ENCODE measurements around the gene CPNE6. TPM values are rescaled to one million over a fixed set of nuclear protein-coding genes. Genes with fewer than 3 reads are reported as not detected.
"Not testable (repeated sequence)": the region's sequence is repeated elsewhere in the genome, so short reads cannot be mapped to it uniquely, and the experiment has no call there.

The CPNE6 gene
- not detected in 2 replicates for total RNA-seq (2021)
- Bru-seq, nascent RNA: not detected
- BruChase-seq, experiment 1, labeled RNA remaining after a 2-hour chase: not detected
- not detected for BruChase-seq, experiment 2, labeled RNA remaining after a 6-hour chase
- long read RNA-seq: 0 reads

DNA sequence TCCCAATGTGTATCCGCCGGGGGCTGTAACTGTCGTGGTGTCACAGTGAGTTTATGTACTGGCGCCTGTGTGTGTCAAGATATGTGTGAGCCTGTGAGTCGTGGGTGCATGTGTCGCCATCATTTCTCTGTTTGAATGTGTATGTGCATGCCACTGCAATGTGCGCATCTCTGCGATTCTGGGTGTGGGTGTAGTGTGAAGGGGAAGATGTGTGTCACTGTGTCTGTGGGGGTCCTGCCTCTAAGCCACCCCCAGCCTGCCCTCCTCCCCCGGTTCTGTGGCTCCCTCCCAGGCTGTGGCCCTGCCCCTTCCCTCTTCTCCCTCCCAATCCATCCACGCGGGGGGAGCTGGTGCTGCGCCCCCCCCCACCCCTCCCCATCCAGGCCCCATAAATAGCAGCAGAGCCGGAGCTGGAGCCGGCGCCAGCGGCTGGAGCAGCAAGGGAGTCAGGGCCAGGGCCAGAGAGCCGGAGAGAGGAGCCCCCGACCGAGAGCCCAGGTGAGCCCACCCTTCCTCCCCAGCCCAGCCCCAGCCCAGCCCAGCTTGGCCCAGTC lies at the start of gene CPNE6:
TSS of gene CPNE6 (plus strand) at position 419 of the 554 bp plus-strand sequence. CDS start 1,375 bp downstream, outside the sequence.
- no peaks in the 10 kb centered on the region for H4K20me1 ChIP-seq (ENCODE audit: insufficient read depth)
- CTCF ChIA-PET: no interaction called here
- BruUV-seq (replicated peaks): no TSS peak
- H3K4me2 ChIP-seq: no peak within 1 kb of the TSS
- no peaks in the 10 kb centered on the region for H3K9me2 ChIP-seq (ENCODE audit: insufficient read depth)
- H3K27me3 ChIP-seq (ENCODE audit: insufficient read depth, low read depth): peaks cover 13% of the 10 kb centered on the region
- TF ChIP-seq CTCF (conservative IDR thresholded peaks at IDR 0.05) (no peak), EZH2 (IDR thresholded peaks at IDR 0.05; ENCODE audit: low read depth) (no peak)
- intact Hi-C loops (cut with micrococcal nuclease; ENCODE audit: unreplicated experiment): no loop called here
- DNase-seq: no peak
- POLR2A ChIA-PET (ENCODE audit: unreplicated experiment): no interaction called here
- H3K36me3 ChIP-seq (ENCODE audit: low read depth): no peaks in the 10 kb centered on the region
- no peaks in the 10 kb centered on the region for H3K79me2 ChIP-seq (ENCODE audit: low read depth)
- no peak within 1 kb of the TSS for H3K27ac ChIP-seq
- no peaks in the 10 kb centered on the region for H3F3A ChIP-seq (ENCODE audit: insufficient read depth, low read depth)
- no peak within 1 kb of the TSS for H2AFZ ChIP-seq
- no peaks in the 10 kb centered on the region for H3K4me1 ChIP-seq (replicated peaks; ENCODE audit: insufficient read depth)
- H3K9me3 ChIP-seq (ENCODE audit: insufficient read depth, low read depth): no peaks in the 10 kb centered on the region
- no peak within 1 kb of the TSS for H3K4me3 ChIP-seq

- DNase-seq; intact Hi-C loops (cut with micrococcal nuclease; ENCODE audit: unreplicated experiment); CTCF ChIA-PET; H4K20me1 ChIP-seq (ENCODE audit: insufficient read depth); POLR2A ChIA-PET (ENCODE audit: unreplicated experiment); H3K27me3 ChIP-seq (ENCODE audit: insufficient read depth, low read depth); H3K79me2 ChIP-seq (ENCODE audit: low read depth); H3K4me3 ChIP-seq; H3K9me3 ChIP-seq (ENCODE audit: insufficient read depth, low read depth); H3F3A ChIP-seq (ENCODE audit: insufficient read depth, low read depth); H3K4me1 ChIP-seq (replicated peaks; ENCODE audit: insufficient read depth); H3K4me2 ChIP-seq; H2AFZ ChIP-seq; BruUV-seq (replicated peaks); H3K36me3 ChIP-seq (ENCODE audit: low read depth); H3K27ac ChIP-seq; H3K9me2 ChIP-seq (ENCODE audit: insufficient read depth): not testable (repeated sequence)
Observed at GRCh38 chr14:24024939-24025418, 46.4 kb upstream of the CPNE6 start.

DNA sequence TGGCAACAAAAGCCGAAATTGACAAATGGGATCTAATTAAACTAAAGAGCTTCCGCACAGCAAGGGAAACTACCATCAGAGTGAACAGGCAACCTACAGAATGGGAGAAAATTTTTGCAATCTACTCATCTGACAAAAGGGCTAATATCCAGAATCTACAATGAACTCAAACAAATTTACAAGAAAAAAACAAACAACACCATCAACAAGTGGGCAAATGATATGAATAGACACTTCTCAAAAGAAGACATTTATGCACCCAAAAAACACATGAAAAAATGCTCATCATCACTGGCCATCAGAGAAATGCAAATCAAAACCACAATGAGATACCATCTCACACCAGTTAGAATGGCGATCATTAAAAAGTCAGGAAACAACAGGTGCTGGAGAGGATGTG lies 41.7 kb upstream of the CPNE6 start:
- H4K20me1 ChIP-seq (ENCODE audit: insufficient read depth); H3K79me2 ChIP-seq (ENCODE audit: low read depth); H2AFZ ChIP-seq; H3K36me3 ChIP-seq (ENCODE audit: low read depth); intact Hi-C loops (cut with micrococcal nuclease; ENCODE audit: unreplicated experiment); CTCF ChIA-PET; H3K27ac ChIP-seq; H3K27me3 ChIP-seq (ENCODE audit: insufficient read depth, low read depth); H3K4me1 ChIP-seq (replicated peaks; ENCODE audit: insufficient read depth); BruUV-seq (replicated peaks); DNase-seq; H3K4me3 ChIP-seq; H3F3A ChIP-seq (ENCODE audit: insufficient read depth, low read depth); H3K9me2 ChIP-seq (ENCODE audit: insufficient read depth); H3K4me2 ChIP-seq; POLR2A ChIA-PET (ENCODE audit: unreplicated experiment); H3K9me3 ChIP-seq (ENCODE audit: insufficient read depth, low read depth): not testable (repeated sequence)

DNA sequence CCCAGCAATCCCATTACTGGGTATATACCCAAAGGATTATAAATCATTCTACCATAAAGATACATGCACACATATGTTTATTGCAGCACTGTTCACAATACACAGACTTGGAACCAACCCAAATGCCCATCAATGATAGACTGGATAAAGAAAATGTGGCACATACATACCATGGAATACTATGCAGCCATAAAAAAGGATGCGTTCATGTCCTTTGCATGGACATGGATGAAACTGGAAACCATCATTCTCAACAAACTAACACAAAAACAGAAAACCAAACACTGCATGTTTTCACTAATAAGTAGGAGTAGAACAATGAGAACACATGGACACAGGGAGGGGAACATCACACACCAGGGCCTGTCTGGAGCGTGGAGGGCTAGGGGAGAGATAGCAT lies 40.0 kb upstream of the CPNE6 start:
- BruUV-seq (replicated peaks); H3K4me1 ChIP-seq (replicated peaks; ENCODE audit: insufficient read depth); H3K79me2 ChIP-seq (ENCODE audit: low read depth); H3K36me3 ChIP-seq (ENCODE audit: low read depth); H3K9me2 ChIP-seq (ENCODE audit: insufficient read depth); H3F3A ChIP-seq (ENCODE audit: insufficient read depth, low read depth); H3K27ac ChIP-seq; H3K4me3 ChIP-seq; H4K20me1 ChIP-seq (ENCODE audit: insufficient read depth); POLR2A ChIA-PET (ENCODE audit: unreplicated experiment); intact Hi-C loops (cut with micrococcal nuclease; ENCODE audit: unreplicated experiment); H3K4me2 ChIP-seq; H3K9me3 ChIP-seq (ENCODE audit: insufficient read depth, low read depth); DNase-seq; H2AFZ ChIP-seq; CTCF ChIA-PET; H3K27me3 ChIP-seq (ENCODE audit: insufficient read depth, low read depth): not testable (repeated sequence)
